LNCaP clone FGC (cell line): ENCODE results near the gene GPR21.

Experiments
- DNase-seq: peaks from one replicate; pipeline ENCODE4 v3.0.0-alpha.2; 2011; ENCODE audit warnings: low read depth
- H3K4me3 ChIP-seq: 2 replicates; pipeline ENCODE4 v1.5.1; 2011; ENCODE audit warnings: mild to moderate bottlenecking, low read depth, low read length, control low read depth
- CTCF ChIP-seq: IDR thresholded peaks from 2 replicates; pipeline ENCODE4 v1.5.1; 2012; ENCODE audit warnings: mild to moderate bottlenecking; ENCODE audit not compliant: control insufficient read depth, insufficient read depth; ENCODE audit errors: extremely low read depth

GPR21 gene

GRCh38 chr9:123000371-123001068 lies 32.9 kb upstream of the GPR21 start:
- DNase-seq, result no peak
- H3K4me3 ChIP-seq, result no peak overlapping the region
- no peak for TF ChIP-seq CTCF

- H3K4me3 ChIP-seq, result no peak overlapping the region
- no peak for DNase-seq
- no peak for TF ChIP-seq CTCF
Observed at GRCh38 chr9:123002754-123003153, 30.7 kb upstream of the GPR21 start.

- TF ChIP-seq CTCF, result no peak
- no peak for DNase-seq
- H3K4me3 ChIP-seq, result no peak overlapping the region
Observed at GRCh38 chr9:123003466-123003865, 30.0 kb upstream of the GPR21 start.

GRCh38 chr9:123005964-123006363 lies 27.5 kb upstream of the GPR21 start:
- H3K4me3 ChIP-seq, result no peak overlapping the region
- no peak for TF ChIP-seq CTCF
- no peak for DNase-seq

- DNase-seq, result no peak
- TF ChIP-seq CTCF, result no peak
- H3K4me3 ChIP-seq, result no peak overlapping the region
Observed at GRCh38 chr9:123007269-123007668, 26.2 kb upstream of the GPR21 start.

GRCh38 chr9:123008909-123009308 lies 24.6 kb upstream of the GPR21 start:
- peak; percentile 55 for DNase-seq
- no peak overlapping the region for H3K4me3 ChIP-seq
- no peak for TF ChIP-seq CTCF

- DNase-seq, result no peak
- no peak overlapping the region for H3K4me3 ChIP-seq
- no peak for TF ChIP-seq CTCF
Observed at GRCh38 chr9:123011380-123011779, 22.1 kb upstream of the GPR21 start.
